Jurkat, Clone E6-1 (cell line): ENCODE results near the gene AGPAT3.
A peak's percentile ranks its signal among the peaks of the same experiment; 100 is the strongest.

ENCODE experiments used
- DNase-seq: peaks from one replicate; pipeline ENCODE4 v3.0.0-alpha.2; 2011; ENCODE audit warnings: low read depth, low spot score
- H3K4me3 ChIP-seq: 2 replicates; pipeline ENCODE4 v1.5.1; 2011; ENCODE audit warnings: mild to moderate bottlenecking, low read length, control low read depth, moderate library complexity

The AGPAT3 gene

GRCh38 chr21:43858806-43859648 lies 6.0 kb upstream of the AGPAT3 start:
- no peak for DNase-seq
- H3K4me3 ChIP-seq: no peak overlapping the region

GRCh38 chr21:43859747-43860214 lies 5.2 kb upstream of the AGPAT3 start:
- DNase-seq: no peak
- no peak overlapping the region for H3K4me3 ChIP-seq

DNA sequence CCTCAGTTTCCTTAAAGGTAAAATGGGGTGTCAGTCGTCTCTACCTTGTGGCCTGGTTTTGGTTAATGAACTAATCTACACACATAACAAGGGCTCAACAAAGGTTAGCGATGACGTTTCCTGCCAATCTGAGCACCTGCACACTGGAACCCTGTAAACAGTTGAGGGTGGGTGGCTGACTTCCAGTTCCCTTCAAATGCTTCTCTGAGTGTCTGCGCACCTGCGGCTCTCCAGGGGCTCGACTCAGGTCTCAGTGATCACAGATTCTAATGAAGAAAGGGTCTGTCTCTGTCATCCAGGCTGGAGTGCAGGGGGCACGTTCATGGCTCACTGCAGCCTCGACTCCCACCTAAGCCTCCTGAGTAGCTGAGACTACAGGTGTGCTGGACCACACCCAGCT lies 3.3 kb upstream of the AGPAT3 start:
- H3K4me3 ChIP-seq: no peak overlapping the region
- DNase-seq: no peak

DNA sequence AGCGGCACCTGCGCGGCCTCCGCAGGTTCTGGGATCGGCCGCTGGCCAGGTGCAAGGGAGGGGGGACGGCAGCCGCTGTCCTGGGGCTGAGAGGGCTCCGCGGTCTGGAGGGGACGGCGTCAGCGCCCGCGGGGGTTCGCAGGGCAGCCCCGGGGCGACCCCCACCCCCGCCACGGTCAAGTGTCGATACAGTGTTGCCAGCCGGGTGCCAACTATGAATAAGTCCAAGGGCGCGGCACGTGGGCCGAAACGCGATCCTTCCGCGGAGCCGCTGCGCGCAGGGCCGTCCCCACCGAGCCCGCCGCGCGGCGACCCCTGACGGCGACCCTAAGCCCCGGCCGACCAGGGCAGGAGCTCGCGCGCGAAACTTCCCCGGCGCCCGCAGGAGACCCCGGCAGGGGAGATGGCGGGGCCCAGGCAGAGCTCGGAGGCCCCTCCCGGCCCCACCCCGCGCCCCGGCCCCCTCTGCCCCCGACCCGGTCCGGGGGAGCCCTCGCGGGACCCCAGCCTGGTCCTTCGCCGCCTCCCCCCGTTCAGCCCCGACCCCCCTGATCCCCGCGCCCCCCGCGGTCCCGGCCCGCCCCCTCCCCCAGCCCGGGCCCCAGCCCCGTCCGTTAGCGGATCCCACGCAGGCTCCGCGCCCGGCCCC lies 586 bp upstream of the AGPAT3 start:
- H3K4me3 ChIP-seq: peak overlapping the region; percentile 27; the same call in 1 of the 2 replicates
- DNase-seq: no peak

DNA sequence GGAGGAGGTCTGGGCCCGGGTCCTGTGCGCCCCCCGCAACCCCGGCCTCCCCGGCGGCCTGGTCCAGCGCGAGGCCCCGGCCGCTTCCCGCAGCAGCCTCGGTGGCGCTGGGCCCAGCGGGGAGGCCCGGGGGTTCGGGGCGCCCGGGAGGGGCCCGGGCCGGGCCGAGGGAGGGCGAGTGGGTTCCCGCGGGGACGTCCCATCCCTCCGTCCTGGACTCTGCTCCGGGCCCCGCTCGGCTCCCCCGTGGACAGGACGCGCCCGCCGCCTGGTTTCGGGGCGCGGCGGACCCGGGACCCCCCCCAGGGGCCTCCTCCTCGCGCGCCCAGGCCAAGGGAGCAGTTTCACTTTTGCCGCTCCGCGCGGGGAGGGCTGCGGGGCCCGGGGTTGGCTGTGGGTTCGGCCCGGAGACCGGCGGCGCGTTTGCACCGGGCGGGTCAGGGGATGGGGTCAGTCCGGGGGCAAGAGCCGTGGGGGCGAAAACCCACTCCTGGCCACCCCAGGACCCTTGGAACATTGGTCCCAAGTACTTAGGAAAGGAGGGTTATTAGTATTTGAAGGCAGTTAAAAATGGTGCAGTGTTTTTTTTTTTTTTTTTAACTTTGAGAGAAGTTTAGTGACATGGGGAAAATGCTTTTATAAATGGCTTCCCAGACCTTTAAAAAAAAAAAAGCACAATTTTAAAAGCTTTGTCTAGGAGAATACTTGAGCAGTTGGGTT lies 677 bp downstream of the AGPAT3 start:
- H3K4me3 ChIP-seq: peak overlapping the region; percentile 38
- no peak for DNase-seq

DNA sequence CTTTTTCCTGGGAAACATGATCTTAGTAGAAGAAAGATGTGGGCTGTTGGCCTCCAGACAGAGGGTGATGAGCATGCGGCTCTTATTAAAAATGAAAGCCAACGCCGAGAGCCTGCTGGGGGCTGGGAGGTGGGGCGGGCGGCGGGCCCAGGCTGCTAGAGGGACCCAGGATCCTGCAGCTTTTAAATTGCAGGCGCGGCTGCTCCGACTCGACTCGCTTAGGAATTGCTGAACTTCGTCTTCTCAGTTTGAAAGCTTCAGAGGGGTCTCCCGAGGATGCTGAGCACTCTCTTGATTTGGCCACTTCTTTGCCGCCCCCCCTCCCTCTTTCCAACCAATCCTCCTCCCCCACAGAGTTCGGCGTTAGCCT lies 1.2 kb downstream of the AGPAT3 start:
- no peak for DNase-seq
- no peak overlapping the region for H3K4me3 ChIP-seq

- no peak overlapping the region for H3K4me3 ChIP-seq
- DNase-seq: no peak
Observed at GRCh38 chr21:43866659-43867331, 1.8 kb downstream of the AGPAT3 start.

DNA sequence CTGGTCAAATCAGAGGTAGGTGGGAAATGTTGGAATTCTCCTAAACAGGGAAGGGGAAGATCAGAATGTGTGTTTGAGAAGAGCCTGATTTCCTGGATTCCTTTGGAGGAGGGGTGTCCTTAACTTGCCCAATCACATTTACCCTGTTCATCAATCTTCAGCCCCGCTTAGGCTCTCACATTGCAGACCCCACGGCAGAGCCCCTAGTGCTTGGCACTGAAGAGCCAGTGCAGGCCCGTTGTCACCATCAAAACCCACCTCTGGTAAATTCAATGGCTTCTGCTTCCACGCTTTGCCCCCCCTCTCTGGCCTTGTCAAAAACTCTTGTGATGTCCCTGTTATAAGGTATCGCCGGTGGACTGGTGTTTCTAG lies 2.3 kb downstream of the AGPAT3 start:
- DNase-seq: no peak
- H3K4me3 ChIP-seq: no peak overlapping the region

GRCh38 chr21:43867948-43868347 lies 2.9 kb downstream of the AGPAT3 start:
- no peak for DNase-seq
- H3K4me3 ChIP-seq: no peak overlapping the region

GRCh38 chr21:43868461-43868860 lies 3.4 kb downstream of the AGPAT3 start:
- H3K4me3 ChIP-seq: no peak overlapping the region
- DNase-seq: no peak

DNA sequence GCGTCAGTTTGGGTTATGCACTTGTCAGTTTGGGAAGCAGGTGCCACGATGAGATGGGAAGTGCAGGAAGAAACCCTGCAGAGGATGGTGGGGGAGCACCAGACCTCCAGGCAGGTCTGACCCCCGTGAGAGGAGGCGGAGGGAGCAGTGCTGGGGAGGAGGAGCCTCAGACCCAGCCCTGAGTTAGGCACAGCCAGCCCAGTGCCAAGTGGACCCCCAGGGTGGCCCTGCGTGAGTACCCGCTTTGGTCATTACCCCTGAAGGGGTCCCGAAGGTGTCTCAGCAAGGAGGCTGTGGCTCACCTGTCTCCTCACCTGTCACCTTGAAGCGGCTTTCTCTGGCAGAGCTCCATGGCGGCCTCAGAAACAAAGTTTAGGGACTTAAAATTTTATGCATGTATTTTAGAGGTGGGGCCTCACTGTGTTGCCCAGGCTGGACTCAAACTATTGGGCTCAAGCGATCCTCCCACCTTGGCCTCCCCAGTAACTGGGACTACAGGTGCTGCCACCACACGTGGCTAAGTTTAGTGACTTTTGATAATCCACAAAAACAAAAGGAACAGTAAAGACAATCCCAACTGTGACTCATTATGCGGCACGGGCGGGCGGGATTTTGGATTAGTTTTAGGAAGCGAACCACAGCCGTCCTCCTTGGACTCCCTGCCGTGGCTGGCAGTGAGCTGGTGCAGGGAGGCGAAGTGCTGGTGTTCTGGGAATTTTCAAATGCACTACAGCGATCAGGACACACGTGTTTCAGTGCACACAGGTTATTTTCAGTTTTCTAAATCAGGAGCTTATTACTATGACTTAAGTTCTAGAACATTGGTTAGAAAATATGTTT lies 4.7 kb downstream of the AGPAT3 start:
- H3K4me3 ChIP-seq: no peak overlapping the region
- DNase-seq: no peak

DNA sequence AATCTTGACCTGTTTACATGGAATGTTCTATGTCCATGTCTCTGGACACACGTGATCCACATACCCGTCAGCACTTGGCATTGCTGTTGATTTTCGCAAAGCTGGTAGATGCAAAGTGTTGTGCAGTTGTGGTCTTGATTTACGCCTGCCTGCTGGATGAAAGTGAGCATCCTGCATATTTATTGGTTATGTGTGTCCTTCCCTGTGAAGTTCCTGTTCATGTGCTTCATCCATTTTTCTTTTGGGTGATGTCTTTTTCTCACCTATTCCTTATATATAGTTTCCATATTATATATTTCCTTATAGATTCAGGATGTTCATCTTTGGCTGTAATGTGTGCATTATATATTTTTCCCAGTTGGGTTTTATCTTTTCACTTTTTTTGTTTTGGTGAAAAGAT lies 6.5 kb downstream of the AGPAT3 start:
- no peak for DNase-seq
- no peak overlapping the region for H3K4me3 ChIP-seq

GRCh38 chr21:43872531-43873197 lies 7.6 kb downstream of the AGPAT3 start:
- no peak for DNase-seq

GRCh38 chr21:43873673-43874072 lies 8.7 kb downstream of the AGPAT3 start:
- H3K4me3 ChIP-seq: no peak overlapping the region
- DNase-seq: no peak

More at GRCh38 chr21:43872531-43873197, 7.6 kb downstream of the AGPAT3 start:
- H3K4me3 ChIP-seq: no peak overlapping the region

DNA sequence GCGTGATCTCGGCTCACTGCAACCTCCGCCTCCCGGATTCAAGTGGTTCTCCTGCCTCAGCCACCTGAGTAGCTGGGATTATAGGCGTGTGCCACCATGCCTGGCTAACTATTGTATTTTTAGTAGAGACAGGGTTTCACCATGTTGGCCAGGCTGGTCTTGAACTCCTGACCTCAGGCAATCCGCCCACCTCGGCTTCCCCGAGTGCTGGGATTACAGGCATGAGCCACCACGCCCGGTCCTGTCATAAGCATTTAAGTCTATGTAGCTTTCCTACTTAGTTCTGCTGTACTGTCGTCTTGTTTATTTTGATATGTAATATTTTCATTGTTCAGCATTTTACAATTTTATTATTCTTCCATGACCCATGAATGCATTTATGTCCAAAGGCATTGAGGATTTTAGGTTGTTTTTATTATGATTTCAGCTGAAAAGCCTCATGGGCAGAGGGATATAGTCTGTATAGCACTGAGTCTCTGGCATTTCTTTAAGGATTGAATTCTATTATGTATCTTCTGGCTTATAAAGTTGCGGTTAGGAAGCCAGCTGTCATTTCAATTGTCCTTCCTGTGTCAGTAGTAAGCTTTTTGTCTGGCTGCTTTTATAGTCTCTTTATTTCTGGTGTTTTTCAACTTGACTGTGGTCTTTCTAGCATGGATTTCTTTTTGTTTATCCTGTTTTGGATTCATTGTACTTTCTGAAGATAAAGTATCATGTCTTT lies 9.2 kb downstream of the AGPAT3 start:
- no peak overlapping the region for H3K4me3 ChIP-seq

GRCh38 chr21:43876605-43877004 lies 11.6 kb downstream of the AGPAT3 start:
- H3K4me3 ChIP-seq: no peak overlapping the region
- DNase-seq: no peak

More for the DNA sequence above, 9.2 kb downstream of the AGPAT3 start:
- peak; percentile 10 for DNase-seq

DNA sequence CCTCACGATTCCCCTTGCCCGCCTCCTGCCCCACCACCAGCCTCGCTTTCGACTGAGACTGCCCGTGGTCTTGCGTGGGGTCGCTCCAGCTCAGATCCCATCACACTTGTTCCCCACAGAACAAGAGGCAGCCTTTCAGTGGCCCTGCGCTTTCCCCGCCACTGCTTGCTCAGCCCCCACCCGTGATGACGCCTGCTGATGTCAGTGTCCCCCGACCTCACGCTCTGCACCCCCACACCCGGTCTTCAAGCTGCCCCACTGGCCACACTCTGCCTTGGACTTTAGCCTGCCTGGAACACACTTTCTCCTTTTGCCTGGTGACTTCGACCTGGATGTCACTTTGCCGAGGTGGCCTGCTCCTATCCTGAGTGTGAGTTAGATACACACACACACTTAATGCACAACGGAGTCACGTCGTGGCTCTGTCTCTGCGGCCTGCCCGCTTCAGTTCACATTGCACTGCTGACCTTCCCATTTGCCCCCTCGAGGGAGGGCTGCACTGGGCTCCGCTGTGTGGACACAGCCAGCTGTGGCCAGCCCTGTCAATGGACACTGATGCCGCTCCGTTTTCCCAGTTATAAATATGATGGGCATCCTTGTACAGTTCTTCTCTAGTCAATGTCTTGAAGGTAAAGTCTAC lies 13.0 kb downstream of the AGPAT3 start:
- DNase-seq: no peak
- no peak overlapping the region for H3K4me3 ChIP-seq
